Measurements from ENCODE around the gene DDI1. TPM values are rescaled to one million over a fixed set of nuclear protein-coding genes. Genes with fewer than 3 reads are reported as not detected.

The DDI1 gene
- total and polyA plus RNA-seq, 9 of the 15 experiments (the other 6 are each of a cell fraction or from before 2014, with no cell fraction given): not detected

Other genes starting within 250 kb of the DDI1 start
- gene PDGFD, start 127.5 kb downstream of the DDI1 start, total RNA-seq (2014; rRNA removed): not detected in 2 replicates
- gene PDGFD, start 127.5 kb downstream of the DDI1 start, total RNA-seq (2014; rRNA removed; fragmentation: Illumina TruSeq; extraction: Trizol): not detected in 2 replicates
- not detected in 2 replicates for gene PDGFD, start 127.5 kb downstream of the DDI1 start, total RNA-seq (2015; rRNA removed; fragmentation: Illumina TruSeq; extraction: Trizol)
- 0.11 and 0.22 TPM in 2 replicates for gene PDGFD, start 127.5 kb downstream of the DDI1 start, total RNA-seq (2021)
- gene PDGFD, start 127.5 kb downstream of the DDI1 start, polyA plus RNA-seq (2011; rRNA removed): not detected in 2 replicates
- gene PDGFD, start 127.5 kb downstream of the DDI1 start, polyA plus RNA-seq (2014; fragmentation: Illumina TruSeq; extraction: Trizol): not detected in 2 replicates
- gene PDGFD, start 127.5 kb downstream of the DDI1 start, polyA plus RNA-seq (2014; fragmentation: Nextera tagmentation; extraction: Ambion mirVana): not detected
- not detected in 2 replicates for gene PDGFD, start 127.5 kb downstream of the DDI1 start, polyA plus RNA-seq (2014; rRNA removed)